ENCODE data around the gene KIAA0513.

- TF ChIP-seq CTCF (IDR thresholded peaks at IDR 0.05) = no peak
- no peak for TF ChIP-seq POLR2AphosphoS5 (IDR thresholded peaks at IDR 0.05)
- no peak for TF ChIP-seq POLR2A (IDR thresholded peaks at IDR 0.05)
These were observed 86.3 kb downstream of the KIAA0513 start for GRCh38 chr16:85113913-85114312.
